ENCODE data around the gene ITSN2.
"Not testable (repeated sequence)": the region's sequence is repeated elsewhere in the genome, so short reads cannot be mapped to it uniquely, and the experiment has no call there.

Gene ITSN2

GRCh38 chr2:24360050-24360962 is at the start of gene ITSN2:
TSS of gene ITSN2 (minus strand) at chr2:24360536. CDS start at chr2:24328082, 32,454 bp downstream.
- ChIA-PET CTCF (interaction anchor here (0.8 to 1.4 kb wide), 5 partner anchors 9 to 276 kb away, joined by 3 to 4 read pairs (median 3); partner anchors contain the start of gene TP53I3), POLR2A (interaction anchor here (0.6 to 3.0 kb wide), 3 partner anchors 18 to 282 kb away, joined by 4 to 13 read pairs (median 4); no protein-coding TSS in a partner anchor)
- DNase-seq (ENCODE audit: extremely low spot score) = peak; percentile 86
- TF ChIP-seq CTCF (IDR thresholded peaks at IDR 0.05; ENCODE audit: control extremely low read depth, extremely low read depth, low read depth, missing control alignments) = no peak

- TF ChIP-seq CTCF (IDR thresholded peaks at IDR 0.05; ENCODE audit: control extremely low read depth, extremely low read depth, low read depth, missing control alignments) = no peak
- no peak for DNase-seq (ENCODE audit: extremely low spot score)
- ChIA-PET CTCF (interaction anchor here (0.6 to 3.7 kb wide), 41 partner anchors 8 to 819 kb away, joined by 3 to 125 read pairs (median 4); partner anchors contain the start of genes CENPO and PTRHD1), POLR2A (no interaction called here)
Measured at GRCh38 chr2:24409171-24409570, 48.8 kb upstream of the ITSN2 start.

- DNase-seq (ENCODE audit: extremely low spot score); POLR2A ChIA-PET: not testable (repeated sequence)
- CTCF ChIA-PET = interaction anchor here (0.6 to 3.7 kb wide), 22 partner anchors 9 to 819 kb away, joined by 3 to 125 read pairs (median 4); no protein-coding TSS in a partner anchor
Measured at GRCh38 chr2:24408704-24409103, 48.4 kb upstream of the ITSN2 start.

GRCh38 chr2:24404491-24404921 is 44.2 kb upstream of the ITSN2 start:
- ChIA-PET CTCF (interaction anchor here (3.4 kb wide), 1 partner anchor 422 kb away, joined by 19 read pairs; no protein-coding TSS in a partner anchor), POLR2A (no interaction called here)
- TF ChIP-seq CTCF (IDR thresholded peaks at IDR 0.05; ENCODE audit: control extremely low read depth, extremely low read depth, low read depth, missing control alignments) = no peak
- DNase-seq (ENCODE audit: extremely low spot score) = no peak

GRCh38 chr2:24403832-24404212 is 43.5 kb upstream of the ITSN2 start:
- no peak for DNase-seq (ENCODE audit: extremely low spot score)
- POLR2A ChIA-PET = no interaction called here
- TF ChIP-seq CTCF (IDR thresholded peaks at IDR 0.05; ENCODE audit: control extremely low read depth, extremely low read depth, low read depth, missing control alignments) = no peak
- CTCF ChIA-PET = interaction anchor here (3.4 kb wide), 1 partner anchor 423 kb away, joined by 19 read pairs; no protein-coding TSS in a partner anchor

GRCh38 chr2:24403168-24403831 is 43.0 kb upstream of the ITSN2 start:
- DNase-seq (ENCODE audit: extremely low spot score) = no peak
- ChIA-PET POLR2A (no interaction called here), CTCF (interaction anchor here (3.4 kb wide), 1 partner anchor 423 kb away, joined by 19 read pairs; no protein-coding TSS in a partner anchor)
- no peak for TF ChIP-seq CTCF (IDR thresholded peaks at IDR 0.05; ENCODE audit: control extremely low read depth, extremely low read depth, low read depth, missing control alignments)
